ENCODE data around the gene APOH. TPM values are rescaled to one million over a fixed set of nuclear protein-coding genes. Genes with fewer than 3 reads are reported as not detected.

The APOH gene
- polyA plus RNA-seq, 1 of the 3 experiments (the other 2 are of a cell fraction) = not detected

DNA sequence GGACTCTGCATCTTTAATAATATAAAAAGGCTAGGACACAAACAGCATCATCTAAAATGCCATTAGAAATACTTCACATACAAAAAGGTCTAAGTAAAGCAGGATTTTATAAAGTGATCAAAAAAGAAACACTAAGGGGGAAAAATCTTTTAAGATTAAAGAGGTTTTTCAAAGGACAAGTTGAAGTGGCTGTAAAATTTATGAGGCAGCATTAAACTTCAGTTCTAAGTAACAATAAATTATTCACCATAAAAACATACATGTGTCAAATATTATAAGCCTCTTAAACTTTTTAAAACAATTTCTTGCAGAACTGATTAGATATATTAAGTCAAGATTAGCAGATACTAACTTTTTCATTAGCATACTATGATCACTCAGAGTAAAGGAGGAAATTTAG, 58.0 kb downstream of the APOH start:
- Histone ChIP-seq H2AFZ (ENCODE audit: low read depth) (no peak overlapping the region), H3K27me3 (ENCODE audit: insufficient read depth) (no peaks in the 10 kb centered on the region), H3K9ac (no peak overlapping the region), H3K27ac (ENCODE audit: low read depth in 2 of 2, low read length in 1 of 2) (no peak overlapping the region), H3K4me1 (ENCODE audit: control insufficient read depth in 1 of 2, insufficient read depth in 2 of 2, low read depth in 1 of 2, low read length in 1 of 2) (no peaks in the 10 kb centered on the region; a peak in 1 of 4 replicates), H3K9me2 (no peaks in the 10 kb centered on the region), H3K79me2 (ENCODE audit: insufficient read depth) (no peaks in the 10 kb centered on the region), H3K9me3 (no peaks in the 10 kb centered on the region), H3F3A (replicated peaks; ENCODE audit: insufficient read depth) (peaks cover 3% of the 10 kb centered on the region), H4K20me1 (ENCODE audit: insufficient read depth) (no peaks in the 10 kb centered on the region), H3K4me3 (ENCODE audit: low read depth in 2 of 2, low read length in 1 of 2) (no peak overlapping the region), H3K4me2 (no peak overlapping the region), H3K36me3 (replicated peaks in 1 of 2; ENCODE audit: control insufficient read depth in 1 of 2, insufficient read depth in 2 of 2, low read length in 1 of 2) (peaks cover 22 to 27% of the 10 kb centered on the region in 2 experiments)
- POLR2A ChIA-PET = no interaction called here
- no peak for TF ChIP-seq MXI1 (IDR thresholded peaks at IDR 0.05; ENCODE audit: low read depth, low read length)
- TF ChIP-seq JUND (IDR thresholded peaks at IDR 0.05) = no peak
- TF ChIP-seq, protein P1, sequence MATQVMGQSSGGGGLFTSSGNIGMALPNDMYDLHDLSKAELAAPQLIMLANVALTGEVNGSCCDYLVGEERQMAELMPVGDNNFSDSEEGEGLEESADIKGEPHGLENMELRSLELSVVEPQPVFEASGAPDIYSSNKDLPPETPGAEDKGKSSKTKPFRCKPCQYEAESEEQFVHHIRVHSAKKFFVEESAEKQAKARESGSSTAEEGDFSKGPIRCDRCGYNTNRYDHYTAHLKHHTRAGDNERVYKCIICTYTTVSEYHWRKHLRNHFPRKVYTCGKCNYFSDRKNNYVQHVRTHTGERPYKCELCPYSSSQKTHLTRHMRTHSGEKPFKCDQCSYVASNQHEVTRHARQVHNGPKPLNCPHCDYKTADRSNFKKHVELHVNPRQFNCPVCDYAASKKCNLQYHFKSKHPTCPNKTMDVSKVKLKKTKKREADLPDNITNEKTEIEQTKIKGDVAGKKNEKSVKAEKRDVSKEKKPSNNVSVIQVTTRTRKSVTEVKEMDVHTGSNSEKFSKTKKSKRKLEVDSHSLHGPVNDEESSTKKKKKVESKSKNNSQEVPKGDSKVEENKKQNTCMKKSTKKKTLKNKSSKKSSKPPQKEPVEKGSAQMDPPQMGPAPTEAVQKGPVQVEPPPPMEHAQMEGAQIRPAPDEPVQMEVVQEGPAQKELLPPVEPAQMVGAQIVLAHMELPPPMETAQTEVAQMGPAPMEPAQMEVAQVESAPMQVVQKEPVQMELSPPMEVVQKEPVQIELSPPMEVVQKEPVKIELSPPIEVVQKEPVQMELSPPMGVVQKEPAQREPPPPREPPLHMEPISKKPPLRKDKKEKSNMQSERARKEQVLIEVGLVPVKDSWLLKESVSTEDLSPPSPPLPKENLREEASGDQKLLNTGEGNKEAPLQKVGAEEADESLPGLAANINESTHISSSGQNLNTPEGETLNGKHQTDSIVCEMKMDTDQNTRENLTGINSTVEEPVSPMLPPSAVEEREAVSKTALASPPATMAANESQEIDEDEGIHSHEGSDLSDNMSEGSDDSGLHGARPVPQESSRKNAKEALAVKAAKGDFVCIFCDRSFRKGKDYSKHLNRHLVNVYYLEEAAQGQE (IDR thresholded peaks at IDR 0.05; ENCODE audit: low read depth, low read length) = no peak
- no peak for TF ChIP-seq ELF1 (IDR thresholded peaks at IDR 0.05)
- TF ChIP-seq, protein P2, sequence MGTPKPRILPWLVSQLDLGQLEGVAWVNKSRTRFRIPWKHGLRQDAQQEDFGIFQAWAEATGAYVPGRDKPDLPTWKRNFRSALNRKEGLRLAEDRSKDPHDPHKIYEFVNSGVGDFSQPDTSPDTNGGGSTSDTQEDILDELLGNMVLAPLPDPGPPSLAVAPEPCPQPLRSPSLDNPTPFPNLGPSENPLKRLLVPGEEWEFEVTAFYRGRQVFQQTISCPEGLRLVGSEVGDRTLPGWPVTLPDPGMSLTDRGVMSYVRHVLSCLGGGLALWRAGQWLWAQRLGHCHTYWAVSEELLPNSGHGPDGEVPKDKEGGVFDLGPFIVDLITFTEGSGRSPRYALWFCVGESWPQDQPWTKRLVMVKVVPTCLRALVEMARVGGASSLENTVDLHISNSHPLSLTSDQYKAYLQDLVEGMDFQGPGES (IDR thresholded peaks at IDR 0.05; ENCODE audit: low read depth, low read length) = no peak
- no peak for TF ChIP-seq TEAD4 (IDR thresholded peaks at IDR 0.05; ENCODE audit: borderline replicate concordance, insufficient read depth)
- TF ChIP-seq, protein P3, sequence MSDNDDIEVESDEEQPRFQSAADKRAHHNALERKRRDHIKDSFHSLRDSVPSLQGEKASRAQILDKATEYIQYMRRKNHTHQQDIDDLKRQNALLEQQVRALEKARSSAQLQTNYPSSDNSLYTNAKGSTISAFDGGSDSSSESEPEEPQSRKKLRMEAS (IDR thresholded peaks at IDR 0.05; ENCODE audit: low read depth) = no peak
- no peak for TF ChIP-seq TAF1 (IDR thresholded peaks at IDR 0.05; ENCODE audit: borderline replicate concordance, low read depth, low read length)
- TF ChIP-seq FOXM1 (IDR thresholded peaks at IDR 0.05; ENCODE audit: low read depth) = no peak
- no peak for TF ChIP-seq NFIC (IDR thresholded peaks at IDR 0.05; ENCODE audit: borderline replicate concordance)
- no peak for TF ChIP-seq RFX5 (IDR thresholded peaks at IDR 0.05; ENCODE audit: low read length)
- TF ChIP-seq GATA2 (CRISPR knock-in tag; IDR thresholded peaks at IDR 0.05) = no peak
- TF ChIP-seq YY1 (IDR thresholded peaks at IDR 0.05; ENCODE audit: low read depth) = no peak
- no peak for TF ChIP-seq EP300 (IDR thresholded peaks at IDR 0.05; ENCODE audit: borderline replicate concordance in 1 of 2, low read depth in 1 of 2, low read length in 1 of 2)
- no peak for TF ChIP-seq GABPA (IDR thresholded peaks at IDR 0.05; ENCODE audit: low read depth)
- TF ChIP-seq, protein P4, sequence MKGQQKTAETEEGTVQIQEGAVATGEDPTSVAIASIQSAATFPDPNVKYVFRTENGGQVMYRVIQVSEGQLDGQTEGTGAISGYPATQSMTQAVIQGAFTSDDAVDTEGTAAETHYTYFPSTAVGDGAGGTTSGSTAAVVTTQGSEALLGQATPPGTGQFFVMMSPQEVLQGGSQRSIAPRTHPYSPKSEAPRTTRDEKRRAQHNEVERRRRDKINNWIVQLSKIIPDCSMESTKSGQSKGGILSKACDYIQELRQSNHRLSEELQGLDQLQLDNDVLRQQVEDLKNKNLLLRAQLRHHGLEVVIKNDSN (IDR thresholded peaks at IDR 0.05; ENCODE audit: borderline replicate concordance, low read depth) = no peak
- TF ChIP-seq, protein P5, sequence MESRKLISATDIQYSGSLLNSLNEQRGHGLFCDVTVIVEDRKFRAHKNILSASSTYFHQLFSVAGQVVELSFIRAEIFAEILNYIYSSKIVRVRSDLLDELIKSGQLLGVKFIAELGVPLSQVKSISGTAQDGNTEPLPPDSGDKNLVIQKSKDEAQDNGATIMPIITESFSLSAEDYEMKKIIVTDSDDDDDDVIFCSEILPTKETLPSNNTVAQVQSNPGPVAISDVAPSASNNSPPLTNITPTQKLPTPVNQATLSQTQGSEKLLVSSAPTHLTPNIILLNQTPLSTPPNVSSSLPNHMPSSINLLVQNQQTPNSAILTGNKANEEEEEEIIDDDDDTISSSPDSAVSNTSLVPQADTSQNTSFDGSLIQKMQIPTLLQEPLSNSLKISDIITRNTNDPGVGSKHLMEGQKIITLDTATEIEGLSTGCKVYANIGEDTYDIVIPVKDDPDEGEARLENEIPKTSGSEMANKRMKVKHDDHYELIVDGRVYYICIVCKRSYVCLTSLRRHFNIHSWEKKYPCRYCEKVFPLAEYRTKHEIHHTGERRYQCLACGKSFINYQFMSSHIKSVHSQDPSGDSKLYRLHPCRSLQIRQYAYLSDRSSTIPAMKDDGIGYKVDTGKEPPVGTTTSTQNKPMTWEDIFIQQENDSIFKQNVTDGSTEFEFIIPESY (IDR thresholded peaks at IDR 0.05; ENCODE audit: borderline replicate concordance, low read depth) = no peak
- TF ChIP-seq RAD21 (IDR thresholded peaks at IDR 0.05; ENCODE audit: low read length) = no peak
- TF ChIP-seq SIN3A (IDR thresholded peaks at IDR 0.05; ENCODE audit: borderline replicate concordance, low read depth, low read length) = no peak
- CTCF ChIA-PET = interaction anchor here (3.5 to 9.5 kb wide), 2 partner anchors 877 to 940 kb away, joined by 19 to 148 read pairs; no protein-coding TSS in a partner anchor
- DNase-seq = no peak

Measured in SK-N-SH (cell line).